BJ (cell line): ENCODE measurements around the gene SSH2. TPM values are rescaled to one million over a fixed set of nuclear protein-coding genes. Genes with fewer than 3 reads are reported as not detected.

Experiments used
- CTCF ChIA-PET: fragments of 350-600 bp; formaldehyde crosslinking; extraction: SDS; loops from one replicate; lab custom pipeline; 2021; ENCODE audit warnings: antibody characterized with exemption, inconsistent platforms; lab: Yijun Ruan, JAX
- POLR2A ChIA-PET: fragments of 300-600 bp; sonication (Branson Sonifier 250); formaldehyde crosslinking; extraction: SDS; loops from one replicate; lab custom pipeline; 2021; ENCODE audit warnings: antibody characterized with exemption; lab: Charles Lee
- DNase-seq: peaks from one replicate; pipeline ENCODE4 v3.0.0-alpha.2; 2011; ENCODE audit warnings: low read depth
- H3K27me3 ChIP-seq: 2 replicates; pipeline ENCODE4 v1.6.0; 2011; ENCODE audit warnings: low read length; ENCODE audit not compliant: control insufficient read depth, insufficient read depth
- H3K36me3 ChIP-seq: 2 replicates; pipeline ENCODE4 v1.5.1; 2011; ENCODE audit warnings: low read length; ENCODE audit not compliant: control insufficient read depth, insufficient read depth
- H3K4me3 ChIP-seq: 2 replicates; pipeline ENCODE4 v1.5.1; 2011; ENCODE audit warnings: low read depth, mild to moderate bottlenecking, control low read depth, low read length
- CTCF ChIP-seq: IDR thresholded peaks from 2 replicates; pipeline ENCODE4 v1.5.1; 2011; ENCODE audit warnings: low read depth, mild to moderate bottlenecking, control low read depth, inconsistent platforms, low read length, moderate library complexity; ENCODE audit not compliant: insufficient read depth
- polyA plus RNA-seq: library from polyadenylated mRNA; depleted of rRNA; stranded (reverse); fragments of >200 nt; gene quantifications from 2 replicates; pipeline ENCODE4 v1.2.3, GENCODE V29; 2011

SSH2 gene
- polyA plus RNA-seq, 1 experiment = 5.7 TPM

GRCh38 chr17:29840884-29841283, 89.1 kb downstream of the SSH2 start:
- POLR2A ChIA-PET = no interaction called here
- CTCF ChIA-PET = interaction anchor here (1.1 to 3.6 kb wide), 2 partner anchors 33 to 90 kb away, joined by 3 to 18 read pairs; partner anchors contain the start of gene SSH2

GRCh38 chr17:29839656-29840055, 90.4 kb downstream of the SSH2 start:
- no peak for DNase-seq
- TF ChIP-seq CTCF = no peak

More at GRCh38 chr17:29840884-29841283, 89.1 kb downstream of the SSH2 start:
- no peak overlapping the region for H3K4me3 ChIP-seq
- H3K36me3 ChIP-seq = peaks cover 2% of the 10 kb centered on the region; the same call in 1 of the 2 replicates
- no peaks in the 10 kb centered on the region for H3K27me3 ChIP-seq
- TF ChIP-seq CTCF = no peak
- no peak for DNase-seq

GRCh38 chr17:29838961-29839360, 91.1 kb downstream of the SSH2 start:
- no peaks in the 10 kb centered on the region for H3K27me3 ChIP-seq
- TF ChIP-seq CTCF = no peak
- H3K36me3 ChIP-seq = 0 out of 2 replicates have a peak, but pooled peaks cover 1% of the 10 kb centered on the region
- no peak for DNase-seq
- POLR2A ChIA-PET = no interaction called here
- CTCF ChIA-PET = interaction anchor here (1.0 kb wide), 1 partner anchor 92 kb away, joined by 3 read pairs; no protein-coding TSS in a partner anchor
- H3K4me3 ChIP-seq = no peak overlapping the region

More at GRCh38 chr17:29839656-29840055, 90.4 kb downstream of the SSH2 start:
- CTCF ChIA-PET = interaction anchor here (3.6 kb wide), 1 partner anchor 91 kb away, joined by 18 read pairs; the partner anchor contains the start of gene SSH2
- POLR2A ChIA-PET = no interaction called here
- Histone ChIP-seq H3K27me3 (no peaks in the 10 kb centered on the region), H3K4me3 (no peak overlapping the region), H3K36me3 (peaks cover 2% of the 10 kb centered on the region; the same call in 1 of the 2 replicates)

GRCh38 chr17:29837531-29837930, 92.5 kb downstream of the SSH2 start:
- no peak for TF ChIP-seq CTCF
- Histone ChIP-seq H3K36me3 (0 out of 2 replicates have a peak, but pooled peaks cover 1% of the 10 kb centered on the region), H3K4me3 (no peak overlapping the region), H3K27me3 (no peaks in the 10 kb centered on the region)
- ChIA-PET CTCF (interaction anchor here (0.6 to 1.6 kb wide), 2 partner anchors 29 to 49 kb away, joined by 4 to 5 read pairs; no protein-coding TSS in a partner anchor), POLR2A (no interaction called here)
- DNase-seq = no peak

GRCh38 chr17:29836643-29837042, 93.4 kb downstream of the SSH2 start:
- Histone ChIP-seq H3K27me3 (no peaks in the 10 kb centered on the region), H3K36me3 (0 out of 2 replicates have a peak, but pooled peaks cover 1% of the 10 kb centered on the region), H3K4me3 (no peak overlapping the region)
- CTCF ChIA-PET = interaction anchor here (0.8 to 1.6 kb wide), 3 partner anchors 13 to 95 kb away, joined by 3 to 5 read pairs (median 4); no protein-coding TSS in a partner anchor
- DNase-seq = no peak
- POLR2A ChIA-PET = interaction anchor here (1.4 kb wide), 1 partner anchor 13 kb away, joined by 3 read pairs; no protein-coding TSS in a partner anchor
- TF ChIP-seq CTCF = no peak
